ENCODE measurements around the gene CRYBB1.
A peak's percentile ranks its signal among the peaks of the same experiment; 100 is the strongest.

The CRYBB1 gene

GRCh38 chr22:26599505-26599904, 18.3 kb downstream of the CRYBB1 start:
- no peaks in the 10 kb centered on the region for H3K4me1 ChIP-seq (ENCODE audit: control insufficient read depth, insufficient read depth, low read length)

GRCh38 chr22:26597480-26597879, 20.3 kb downstream of the CRYBB1 start:
- Histone ChIP-seq H3K9ac (ENCODE audit: low read depth, low read length) (no peak overlapping the region), H3K9me3 (replicated peaks; ENCODE audit: low read length) (no peaks in the 10 kb centered on the region), H3K4me1 (ENCODE audit: control insufficient read depth, insufficient read depth, low read length) (no peaks in the 10 kb centered on the region), H3K27me3 (ENCODE audit: control insufficient read depth, insufficient read depth, low read length) (peaks cover 59% of the 10 kb centered on the region), H3K4me2 (ENCODE audit: low read length) (no peak overlapping the region), H3K36me3 (ENCODE audit: insufficient read depth, low read length) (no peaks in the 10 kb centered on the region), H3K4me3 (ENCODE audit: low read length) (no peak overlapping the region)

More at GRCh38 chr22:26599505-26599904, 18.3 kb downstream of the CRYBB1 start:
- no peaks in the 10 kb centered on the region for H3K9me3 ChIP-seq (replicated peaks; ENCODE audit: low read length)
- no peak overlapping the region for H3K9ac ChIP-seq (ENCODE audit: low read depth, low read length)
- peaks cover 45% of the 10 kb centered on the region for H3K27me3 ChIP-seq (ENCODE audit: control insufficient read depth, insufficient read depth, low read length)
- H3K4me3 ChIP-seq (ENCODE audit: low read length), result no peak overlapping the region
- H3K36me3 ChIP-seq (ENCODE audit: insufficient read depth, low read length), result no peaks in the 10 kb centered on the region
- no peak overlapping the region for H3K4me2 ChIP-seq (ENCODE audit: low read length)

- Histone ChIP-seq H3K27me3 (ENCODE audit: control insufficient read depth, insufficient read depth, low read length) (peaks cover 61% of the 10 kb centered on the region), H3K9me3 (replicated peaks; ENCODE audit: low read length) (no peaks in the 10 kb centered on the region), H3K4me2 (ENCODE audit: low read length) (no peak overlapping the region), H3K4me1 (ENCODE audit: control insufficient read depth, insufficient read depth, low read length) (no peaks in the 10 kb centered on the region), H3K36me3 (ENCODE audit: insufficient read depth, low read length) (no peaks in the 10 kb centered on the region), H3K9ac (ENCODE audit: low read depth, low read length) (no peak overlapping the region), H3K4me3 (ENCODE audit: low read length) (no peak overlapping the region)
Measured at GRCh38 chr22:26597026-26597425, 20.8 kb downstream of the CRYBB1 start.

- Histone ChIP-seq H3K27me3 (ENCODE audit: control insufficient read depth, insufficient read depth, low read length) (peaks cover 41% of the 10 kb centered on the region), H3K4me1 (ENCODE audit: control insufficient read depth, insufficient read depth, low read length) (peaks cover 10% of the 10 kb centered on the region), H3K4me3 (ENCODE audit: low read length) (no peak overlapping the region), H3K9ac (ENCODE audit: low read depth, low read length) (no peak overlapping the region), H3K36me3 (ENCODE audit: insufficient read depth, low read length) (no peaks in the 10 kb centered on the region), H3K4me2 (ENCODE audit: low read length) (no peak overlapping the region), H3K9me3 (replicated peaks; ENCODE audit: low read length) (no peaks in the 10 kb centered on the region)
Measured at GRCh38 chr22:26593763-26594162, 24.1 kb downstream of the CRYBB1 start.

GRCh38 chr22:26592421-26592891, 25.4 kb downstream of the CRYBB1 start:
- no peaks in the 10 kb centered on the region for H3K9me3 ChIP-seq (replicated peaks; ENCODE audit: low read length)

GRCh38 chr22:26589845-26590736, 27.7 kb downstream of the CRYBB1 start, which contains the start of gene TPST2:
Gene TPST2, minus strand, starts transcription at chr22:26590132. Its CDS starts 48,502 bp downstream, at chr22:26541630.
- Histone ChIP-seq H3K9me3 (replicated peaks; ENCODE audit: low read length) (no peaks in the 10 kb centered on the region), H3K4me3 (ENCODE audit: low read length) (peak within 1 kb of the TSS; percentile 88), H3K36me3 (ENCODE audit: insufficient read depth, low read length) (no peaks in the 10 kb centered on the region), H3K4me1 (ENCODE audit: control insufficient read depth, insufficient read depth, low read length) (peaks cover 26% of the 10 kb centered on the region), H3K9ac (ENCODE audit: low read depth, low read length) (peak within 1 kb of the TSS; percentile 93), H3K27me3 (ENCODE audit: control insufficient read depth, insufficient read depth, low read length) (peaks cover 20% of the 10 kb centered on the region), H3K4me2 (ENCODE audit: low read length) (peak within 1 kb of the TSS; percentile 83)

More at GRCh38 chr22:26592421-26592891, 25.4 kb downstream of the CRYBB1 start:
- Histone ChIP-seq H3K9ac (ENCODE audit: low read depth, low read length) (no peak overlapping the region), H3K4me3 (ENCODE audit: low read length) (no peak overlapping the region), H3K27me3 (ENCODE audit: control insufficient read depth, insufficient read depth, low read length) (peaks cover 34% of the 10 kb centered on the region), H3K4me2 (ENCODE audit: low read length) (no peak overlapping the region), H3K4me1 (ENCODE audit: control insufficient read depth, insufficient read depth, low read length) (peaks cover 14% of the 10 kb centered on the region), H3K36me3 (ENCODE audit: insufficient read depth, low read length) (no peaks in the 10 kb centered on the region)

- peaks cover 15% of the 10 kb centered on the region for H3K27me3 ChIP-seq (ENCODE audit: control insufficient read depth, insufficient read depth, low read length)
- H3K9me3 ChIP-seq (replicated peaks; ENCODE audit: low read length), result no peaks in the 10 kb centered on the region
- H3K4me3 ChIP-seq (ENCODE audit: low read length), result peak overlapping the region; percentile 88
- peak overlapping the region; percentile 93 for H3K9ac ChIP-seq (ENCODE audit: low read depth, low read length)
- no peaks in the 10 kb centered on the region for H3K36me3 ChIP-seq (ENCODE audit: insufficient read depth, low read length)
- H3K4me1 ChIP-seq (ENCODE audit: control insufficient read depth, insufficient read depth, low read length), result peaks cover 33% of the 10 kb centered on the region
- peak overlapping the region; percentile 83 for H3K4me2 ChIP-seq (ENCODE audit: low read length)
Measured at GRCh38 chr22:26589367-26589844, 28.4 kb downstream of the CRYBB1 start.

- peak overlapping the region; percentile 83 for H3K4me2 ChIP-seq (ENCODE audit: low read length)
- H3K27me3 ChIP-seq (ENCODE audit: control insufficient read depth, insufficient read depth, low read length), result peaks cover 9% of the 10 kb centered on the region
- peak overlapping the region; percentile 93 for H3K9ac ChIP-seq (ENCODE audit: low read depth, low read length)
- H3K4me1 ChIP-seq (ENCODE audit: control insufficient read depth, insufficient read depth, low read length), result peaks cover 37% of the 10 kb centered on the region
- no peaks in the 10 kb centered on the region for H3K9me3 ChIP-seq (replicated peaks; ENCODE audit: low read length)
- H3K36me3 ChIP-seq (ENCODE audit: insufficient read depth, low read length), result no peaks in the 10 kb centered on the region
- H3K4me3 ChIP-seq (ENCODE audit: low read length), result peak overlapping the region; percentile 88
Measured at GRCh38 chr22:26588729-26589366, 29.0 kb downstream of the CRYBB1 start.

GRCh38 chr22:26587991-26588613, 29.7 kb downstream of the CRYBB1 start:
- Histone ChIP-seq H3K36me3 (ENCODE audit: insufficient read depth, low read length) (no peaks in the 10 kb centered on the region), H3K27me3 (ENCODE audit: control insufficient read depth, insufficient read depth, low read length) (peaks cover 8% of the 10 kb centered on the region), H3K9ac (ENCODE audit: low read depth, low read length) (peak overlapping the region; percentile 93), H3K4me2 (ENCODE audit: low read length) (peak overlapping the region; percentile 83), H3K4me3 (ENCODE audit: low read length) (peak overlapping the region; percentile 88), H3K4me1 (ENCODE audit: control insufficient read depth, insufficient read depth, low read length) (peaks cover 37% of the 10 kb centered on the region), H3K9me3 (replicated peaks; ENCODE audit: low read length) (no peaks in the 10 kb centered on the region)

- Histone ChIP-seq H3K4me3 (ENCODE audit: low read length) (no peak overlapping the region), H3K4me1 (ENCODE audit: control insufficient read depth, insufficient read depth, low read length) (peaks cover 37% of the 10 kb centered on the region), H3K36me3 (ENCODE audit: insufficient read depth, low read length) (peaks cover 6% of the 10 kb centered on the region), H3K9me3 (replicated peaks; ENCODE audit: low read length) (no peaks in the 10 kb centered on the region), H3K9ac (ENCODE audit: low read depth, low read length) (no peak overlapping the region), H3K27me3 (ENCODE audit: control insufficient read depth, insufficient read depth, low read length) (no peaks in the 10 kb centered on the region), H3K4me2 (ENCODE audit: low read length) (no peak overlapping the region)
Measured at GRCh38 chr22:26586556-26587325, 31.1 kb downstream of the CRYBB1 start.

Measured in skeletal muscle satellite cell (primary cell).